ENCODE data around the gene PPIA.
A peak's percentile ranks its signal among the peaks of the same experiment; 100 is the strongest.

Gene PPIA

GRCh38 chr7:44762726-44763522 is 33.6 kb upstream of the PPIA start:
- TF ChIP-seq CTCF (IDR thresholded peaks at IDR 0.05; ENCODE audit: low read depth, low read length) = no peak
- no peak for DNase-seq
- H3K36me3 ChIP-seq = peaks cover 24% of the 10 kb centered on the region
- no peaks in the 10 kb centered on the region for H3K27me3 ChIP-seq
- H3K9me3 ChIP-seq = no peaks in the 10 kb centered on the region
- H3K4me1 ChIP-seq = peaks cover 11% of the 10 kb centered on the region
- H3K4me3 ChIP-seq (ENCODE audit: low read depth, low read length) = no peak overlapping the region

- peaks cover 25% of the 10 kb centered on the region for H3K36me3 ChIP-seq
- TF ChIP-seq CTCF (IDR thresholded peaks at IDR 0.05; ENCODE audit: low read depth, low read length) = no peak
- H3K4me1 ChIP-seq = peaks cover 22% of the 10 kb centered on the region
Observed at GRCh38 chr7:44764081-44764480, 32.4 kb upstream of the PPIA start.

GRCh38 chr7:44764665-44765578 is 31.6 kb upstream of the PPIA start:
- H3K4me3 ChIP-seq (ENCODE audit: low read depth, low read length) = no peak overlapping the region
- H3K27me3 ChIP-seq = no peaks in the 10 kb centered on the region
- peaks cover 26% of the 10 kb centered on the region for H3K4me1 ChIP-seq
- H3K36me3 ChIP-seq = peaks cover 25% of the 10 kb centered on the region
- 0 out of 2 replicates have a peak, but pooled peaks have one; percentile 23 for TF ChIP-seq CTCF (IDR thresholded peaks at IDR 0.05; ENCODE audit: low read depth, low read length)
- H3K9me3 ChIP-seq = no peaks in the 10 kb centered on the region
- no peak for DNase-seq

More at GRCh38 chr7:44764081-44764480, 32.4 kb upstream of the PPIA start:
- Histone ChIP-seq H3K9me3 (no peaks in the 10 kb centered on the region), H3K27me3 (no peaks in the 10 kb centered on the region), H3K4me3 (ENCODE audit: low read depth, low read length) (no peak overlapping the region)
- DNase-seq = no peak

GRCh38 chr7:44765579-44766415 is 30.7 kb upstream of the PPIA start:
- no peak for DNase-seq
- Histone ChIP-seq H3K4me1 (peaks cover 26% of the 10 kb centered on the region), H3K4me3 (ENCODE audit: low read depth, low read length) (no peak overlapping the region), H3K27me3 (no peaks in the 10 kb centered on the region), H3K36me3 (peaks cover 25% of the 10 kb centered on the region), H3K9me3 (no peaks in the 10 kb centered on the region)
- no peak for TF ChIP-seq CTCF (IDR thresholded peaks at IDR 0.05; ENCODE audit: low read depth, low read length)

GRCh38 chr7:44766416-44766801 is 30.1 kb upstream of the PPIA start:
- TF ChIP-seq CTCF (IDR thresholded peaks at IDR 0.05; ENCODE audit: low read depth, low read length) = no peak
- H3K36me3 ChIP-seq = peaks cover 25% of the 10 kb centered on the region

More at GRCh38 chr7:44766416-44766801, 30.1 kb upstream of the PPIA start:
- Histone ChIP-seq H3K4me3 (ENCODE audit: low read depth, low read length) (no peak overlapping the region), H3K4me1 (peaks cover 25% of the 10 kb centered on the region), H3K27me3 (no peaks in the 10 kb centered on the region), H3K9me3 (no peaks in the 10 kb centered on the region)
- DNase-seq = no peak
